ENCODE measurements around the gene UNCX.
"Not testable (repeated sequence)": the region's sequence is repeated elsewhere in the genome, so short reads cannot be mapped to it uniquely, and the experiment has no call there.

Gene UNCX

GRCh38 chr7:1201916-1202315 is 30.8 kb upstream of the UNCX start:
- Histone ChIP-seq H3K4me3 (ENCODE audit: low read depth, low read length) (no peak overlapping the region), H3K27me3 (ENCODE audit: control insufficient read depth, insufficient read depth, low read length) (no peaks in the 10 kb centered on the region), H3K9ac (ENCODE audit: low read depth, low read length) (no peak overlapping the region), H3K9me3 (ENCODE audit: control insufficient read depth, insufficient read depth, low read length) (no peaks in the 10 kb centered on the region), H3K36me3 (ENCODE audit: control insufficient read depth, insufficient read depth, low read length) (no peaks in the 10 kb centered on the region), H3K27ac (ENCODE audit: low read depth, low read length) (no peak overlapping the region), H3K4me1 (ENCODE audit: control insufficient read depth, insufficient read depth, low read length) (no peaks in the 10 kb centered on the region)

GRCh38 chr7:1202914-1203313 is 29.8 kb upstream of the UNCX start:
- not testable (repeated sequence) for H3K9me3 ChIP-seq (ENCODE audit: control insufficient read depth, insufficient read depth, low read length); H3K4me3 ChIP-seq (ENCODE audit: low read depth, low read length); H3K9ac ChIP-seq (ENCODE audit: low read depth, low read length); H3K27ac ChIP-seq (ENCODE audit: low read depth, low read length); H3K4me1 ChIP-seq (ENCODE audit: control insufficient read depth, insufficient read depth, low read length); H3K27me3 ChIP-seq (ENCODE audit: control insufficient read depth, insufficient read depth, low read length); H3K36me3 ChIP-seq (ENCODE audit: control insufficient read depth, insufficient read depth, low read length)

- Histone ChIP-seq H3K27ac (ENCODE audit: low read depth, low read length) (no peak overlapping the region), H3K27me3 (ENCODE audit: control insufficient read depth, insufficient read depth, low read length) (no peaks in the 10 kb centered on the region), H3K4me1 (ENCODE audit: control insufficient read depth, insufficient read depth, low read length) (no peaks in the 10 kb centered on the region), H3K9me3 (ENCODE audit: control insufficient read depth, insufficient read depth, low read length) (no peaks in the 10 kb centered on the region), H3K4me3 (ENCODE audit: low read depth, low read length) (no peak overlapping the region), H3K9ac (ENCODE audit: low read depth, low read length) (no peak overlapping the region), H3K36me3 (ENCODE audit: control insufficient read depth, insufficient read depth, low read length) (no peaks in the 10 kb centered on the region)
Observed at GRCh38 chr7:1204460-1205140, 28.1 kb upstream of the UNCX start.

GRCh38 chr7:1205742-1206141 is 26.9 kb upstream of the UNCX start:
- not testable (repeated sequence) for H3K27ac ChIP-seq (ENCODE audit: low read depth, low read length); H3K4me3 ChIP-seq (ENCODE audit: low read depth, low read length); H3K9me3 ChIP-seq (ENCODE audit: control insufficient read depth, insufficient read depth, low read length); H3K9ac ChIP-seq (ENCODE audit: low read depth, low read length); H3K4me1 ChIP-seq (ENCODE audit: control insufficient read depth, insufficient read depth, low read length); H3K27me3 ChIP-seq (ENCODE audit: control insufficient read depth, insufficient read depth, low read length); H3K36me3 ChIP-seq (ENCODE audit: control insufficient read depth, insufficient read depth, low read length)

- Histone ChIP-seq H3K9me3 (ENCODE audit: control insufficient read depth, insufficient read depth, low read length) (no peaks in the 10 kb centered on the region), H3K27me3 (ENCODE audit: control insufficient read depth, insufficient read depth, low read length) (no peaks in the 10 kb centered on the region; the same call in 1 of the 2 replicates), H3K36me3 (ENCODE audit: control insufficient read depth, insufficient read depth, low read length) (no peaks in the 10 kb centered on the region), H3K4me1 (ENCODE audit: control insufficient read depth, insufficient read depth, low read length) (no peaks in the 10 kb centered on the region), H3K4me3 (ENCODE audit: low read depth, low read length) (no peak overlapping the region), H3K9ac (ENCODE audit: low read depth, low read length) (no peak overlapping the region), H3K27ac (ENCODE audit: low read depth, low read length) (no peak overlapping the region)
Observed at GRCh38 chr7:1209097-1209496, 23.6 kb upstream of the UNCX start.

GRCh38 chr7:1210321-1210978 is 22.2 kb upstream of the UNCX start:
- no peak overlapping the region for H3K4me3 ChIP-seq (ENCODE audit: low read depth, low read length)
- no peak overlapping the region for H3K9ac ChIP-seq (ENCODE audit: low read depth, low read length)
- H3K27ac ChIP-seq (ENCODE audit: low read depth, low read length) = no peak overlapping the region
- H3K27me3 ChIP-seq (ENCODE audit: control insufficient read depth, insufficient read depth, low read length) = no peaks in the 10 kb centered on the region; the same call in 1 of the 2 replicates
- no peaks in the 10 kb centered on the region for H3K4me1 ChIP-seq (ENCODE audit: control insufficient read depth, insufficient read depth, low read length)
- H3K9me3 ChIP-seq (ENCODE audit: control insufficient read depth, insufficient read depth, low read length) = no peaks in the 10 kb centered on the region
- no peaks in the 10 kb centered on the region for H3K36me3 ChIP-seq (ENCODE audit: control insufficient read depth, insufficient read depth, low read length)

GRCh38 chr7:1210979-1211608 is 21.6 kb upstream of the UNCX start:
- no peaks in the 10 kb centered on the region for H3K9me3 ChIP-seq (ENCODE audit: control insufficient read depth, insufficient read depth, low read length)
- H3K4me1 ChIP-seq (ENCODE audit: control insufficient read depth, insufficient read depth, low read length) = no peaks in the 10 kb centered on the region
- no peak overlapping the region for H3K27ac ChIP-seq (ENCODE audit: low read depth, low read length)
- no peak overlapping the region for H3K4me3 ChIP-seq (ENCODE audit: low read depth, low read length)
- H3K9ac ChIP-seq (ENCODE audit: low read depth, low read length) = no peak overlapping the region
- no peaks in the 10 kb centered on the region; the same call in 1 of the 2 replicates for H3K27me3 ChIP-seq (ENCODE audit: control insufficient read depth, insufficient read depth, low read length)
- no peaks in the 10 kb centered on the region for H3K36me3 ChIP-seq (ENCODE audit: control insufficient read depth, insufficient read depth, low read length)

- Histone ChIP-seq H3K27me3 (ENCODE audit: control insufficient read depth, insufficient read depth, low read length) (no peaks in the 10 kb centered on the region; the same call in 1 of the 2 replicates), H3K27ac (ENCODE audit: low read depth, low read length) (no peak overlapping the region)
Observed at GRCh38 chr7:1211611-1212010, 21.1 kb upstream of the UNCX start.

GRCh38 chr7:1212025-1212424 is 20.6 kb upstream of the UNCX start:
- not testable (repeated sequence) for H3K9me3 ChIP-seq (ENCODE audit: control insufficient read depth, insufficient read depth, low read length); H3K4me1 ChIP-seq (ENCODE audit: control insufficient read depth, insufficient read depth, low read length); H3K9ac ChIP-seq (ENCODE audit: low read depth, low read length); H3K4me3 ChIP-seq (ENCODE audit: low read depth, low read length); H3K27ac ChIP-seq (ENCODE audit: low read depth, low read length); H3K27me3 ChIP-seq (ENCODE audit: control insufficient read depth, insufficient read depth, low read length); H3K36me3 ChIP-seq (ENCODE audit: control insufficient read depth, insufficient read depth, low read length)

More at GRCh38 chr7:1211611-1212010, 21.1 kb upstream of the UNCX start:
- H3K9me3 ChIP-seq (ENCODE audit: control insufficient read depth, insufficient read depth, low read length) = no peaks in the 10 kb centered on the region
- no peaks in the 10 kb centered on the region for H3K36me3 ChIP-seq (ENCODE audit: control insufficient read depth, insufficient read depth, low read length)
- no peaks in the 10 kb centered on the region for H3K4me1 ChIP-seq (ENCODE audit: control insufficient read depth, insufficient read depth, low read length)
- H3K4me3 ChIP-seq (ENCODE audit: low read depth, low read length) = no peak overlapping the region
- no peak overlapping the region for H3K9ac ChIP-seq (ENCODE audit: low read depth, low read length)

- Histone ChIP-seq H3K4me1 (ENCODE audit: control insufficient read depth, insufficient read depth, low read length) (no peaks in the 10 kb centered on the region), H3K4me3 (ENCODE audit: low read depth, low read length) (no peak overlapping the region), H3K27me3 (ENCODE audit: control insufficient read depth, insufficient read depth, low read length) (peaks cover under 1% of the 10 kb centered on the region; the same call in 1 of the 2 replicates), H3K27ac (ENCODE audit: low read depth, low read length) (no peak overlapping the region), H3K36me3 (ENCODE audit: control insufficient read depth, insufficient read depth, low read length) (no peaks in the 10 kb centered on the region), H3K9me3 (ENCODE audit: control insufficient read depth, insufficient read depth, low read length) (no peaks in the 10 kb centered on the region), H3K9ac (ENCODE audit: low read depth, low read length) (no peak overlapping the region)
Observed at GRCh38 chr7:1214516-1214915, 18.2 kb upstream of the UNCX start.

- H3K4me3 ChIP-seq (ENCODE audit: low read depth, low read length) = no peak overlapping the region
- H3K36me3 ChIP-seq (ENCODE audit: control insufficient read depth, insufficient read depth, low read length) = no peaks in the 10 kb centered on the region
- H3K27ac ChIP-seq (ENCODE audit: low read depth, low read length) = no peak overlapping the region
- peaks cover 36% of the 10 kb centered on the region for H3K27me3 ChIP-seq (ENCODE audit: control insufficient read depth, insufficient read depth, low read length)
- no peaks in the 10 kb centered on the region for H3K4me1 ChIP-seq (ENCODE audit: control insufficient read depth, insufficient read depth, low read length)
- H3K9me3 ChIP-seq (ENCODE audit: control insufficient read depth, insufficient read depth, low read length) = no peaks in the 10 kb centered on the region
- no peak overlapping the region for H3K9ac ChIP-seq (ENCODE audit: low read depth, low read length)
Observed at GRCh38 chr7:1218541-1219165, 14.0 kb upstream of the UNCX start.

Data from HUES48 (cell line).